ENCODE measurements around the gene TRPM3.

The TRPM3 gene

GRCh38 chr9:70514273-70514672, 607.1 kb downstream of the TRPM3 start:
- no peak for TF ChIP-seq CTCF (IDR thresholded peaks at IDR 0.05; ENCODE audit: insufficient read depth, low read depth, low read length, missing control alignments)
- no peak overlapping the region for H3K4me3 ChIP-seq (ENCODE audit: low read depth, low read length)
- no peak for DNase-seq (ENCODE audit: low read depth)

GRCh38 chr9:70511858-70512257, 609.6 kb downstream of the TRPM3 start:
- no peak for DNase-seq (ENCODE audit: low read depth)
- no peak for TF ChIP-seq CTCF (IDR thresholded peaks at IDR 0.05; ENCODE audit: insufficient read depth, low read depth, low read length, missing control alignments)
- no peak overlapping the region for H3K4me3 ChIP-seq (ENCODE audit: low read depth, low read length)

- no peak overlapping the region for H3K4me3 ChIP-seq (ENCODE audit: low read depth, low read length)
- peak; percentile 34 for DNase-seq (ENCODE audit: low read depth)
- TF ChIP-seq CTCF (IDR thresholded peaks at IDR 0.05; ENCODE audit: insufficient read depth, low read depth, low read length, missing control alignments): peak; percentile 39
Measured at GRCh38 chr9:70510157-70510770, 611.2 kb downstream of the TRPM3 start.

GRCh38 chr9:70506159-70506558, 615.3 kb downstream of the TRPM3 start:
- TF ChIP-seq CTCF (IDR thresholded peaks at IDR 0.05; ENCODE audit: insufficient read depth, low read depth, low read length, missing control alignments): no peak
- no peak overlapping the region for H3K4me3 ChIP-seq (ENCODE audit: low read depth, low read length)
- no peak for DNase-seq (ENCODE audit: low read depth)

GRCh38 chr9:70504834-70505233, 616.6 kb downstream of the TRPM3 start:
- TF ChIP-seq CTCF (IDR thresholded peaks at IDR 0.05; ENCODE audit: insufficient read depth, low read depth, low read length, missing control alignments): no peak
- DNase-seq (ENCODE audit: low read depth): no peak
- H3K4me3 ChIP-seq (ENCODE audit: low read depth, low read length): no peak overlapping the region

- no peak overlapping the region for H3K4me3 ChIP-seq (ENCODE audit: low read depth, low read length)
- TF ChIP-seq CTCF (IDR thresholded peaks at IDR 0.05; ENCODE audit: insufficient read depth, low read depth, low read length, missing control alignments): no peak
- DNase-seq (ENCODE audit: low read depth): no peak
Measured at GRCh38 chr9:70502690-70503089, 618.7 kb downstream of the TRPM3 start.

GRCh38 chr9:70500793-70501192, 620.6 kb downstream of the TRPM3 start:
- H3K4me3 ChIP-seq (ENCODE audit: low read depth, low read length): no peak overlapping the region
- TF ChIP-seq CTCF (IDR thresholded peaks at IDR 0.05; ENCODE audit: insufficient read depth, low read depth, low read length, missing control alignments): no peak
- DNase-seq (ENCODE audit: low read depth): no peak
